ENCODE results near the gene TRO.

- no peak for TF ChIP-seq CTCF (IDR thresholded peaks at IDR 0.05; ENCODE audit: poor library complexity, severe bottlenecking)
- no peak for TF ChIP-seq MXI1 (conservative IDR thresholded peaks at IDR 0.05; ENCODE audit: poor library complexity, severe bottlenecking)
- TF ChIP-seq REST (IDR thresholded peaks at IDR 0.05; ENCODE audit: borderline replicate concordance): no peak
- TF ChIP-seq SMC3 (conservative IDR thresholded peaks at IDR 0.05; ENCODE audit: poor library complexity): no peak
- no peak for TF ChIP-seq EZH2 (IDR thresholded peaks at IDR 0.05; ENCODE audit: borderline replicate concordance, insufficient read depth, low read length, poor library complexity, severe bottlenecking)
- TF ChIP-seq POLR2AphosphoS5 (IDR thresholded peaks at IDR 0.05): no peak
- no peak for TF ChIP-seq TAF1 (IDR thresholded peaks at IDR 0.05; ENCODE audit: low read depth)
- no peak for TF ChIP-seq RAD21 (conservative IDR thresholded peaks at IDR 0.05)
These were observed 56.8 kb downstream of the TRO start for GRCh38 chrX:54977387-54977786.

Measured in neural cell (in vitro differentiated cells).